Fibroblast of lung (primary cell): ENCODE results near the gene GCK. TPM values are rescaled to one million over a fixed set of nuclear protein-coding genes. Genes with fewer than 3 reads are reported as not detected.

ENCODE experiments used
- DNase-seq, 2 donors: peaks; one replicate each; pipeline versions ENCODE4 v3.0.0 to v3.0.0-alpha.2; 2010; ENCODE audit warnings: low read depth in 2 of 2
- H2AFZ ChIP-seq: 2 replicates; pipeline ENCODE4 v1.5.1; 2012; ENCODE audit warnings: low read length, control low read depth, inconsistent platforms
- H3K27ac ChIP-seq: 2 replicates; pipeline ENCODE4 v1.5.1; 2011; ENCODE audit warnings: low read length, control low read depth; ENCODE audit not compliant: insufficient read depth
- H3K27me3 ChIP-seq: 2 replicates; pipeline ENCODE4 v1.5.1; 2011; ENCODE audit warnings: mild to moderate bottlenecking, low read length; ENCODE audit not compliant: control insufficient read depth, insufficient read depth
- H3K36me3 ChIP-seq: 2 replicates; pipeline ENCODE4 v1.5.1; 2011; ENCODE audit warnings: low read length; ENCODE audit not compliant: control insufficient read depth, insufficient read depth
- H3K4me1 ChIP-seq: 2 replicates; pipeline ENCODE4 v1.5.1; 2011; ENCODE audit warnings: low read length; ENCODE audit not compliant: control insufficient read depth, insufficient read depth; ENCODE audit errors: extremely low read depth
- H3K4me2 ChIP-seq: 2 replicates; pipeline ENCODE4 v1.5.1; 2011; ENCODE audit warnings: low read length, control low read depth; ENCODE audit not compliant: insufficient read depth; ENCODE audit errors: extremely low read depth
- H3K4me3 ChIP-seq, 4 experiments: fragments of 200-600 bp in 1 of 4; sonication (generic) in 1 of 4; replicated peaks in 1 of 4; 2 replicates each; pipeline ENCODE4 v1.5.1; 2011 to 2016; ENCODE audit warnings: low read length in 4 of 4, low read depth in 3 of 4, mild to moderate bottlenecking in 3 of 4, control low read depth in 2 of 4, inconsistent platforms in 1 of 4, mixed read lengths in 1 of 4; ENCODE audit not compliant: insufficient read depth in 1 of 4; ENCODE audit errors: control extremely low read depth in 1 of 4
- H3K79me2 ChIP-seq: 2 replicates; pipeline ENCODE4 v1.5.1; 2012; ENCODE audit warnings: mild to moderate bottlenecking, low read length, inconsistent platforms; ENCODE audit not compliant: control insufficient read depth, insufficient read depth
- H3K9ac ChIP-seq: 2 replicates; pipeline ENCODE4 v1.5.1; 2011; ENCODE audit warnings: mild to moderate bottlenecking, low read length, control low read depth; ENCODE audit not compliant: insufficient read depth
- H3K9me3 ChIP-seq: 2 replicates; pipeline ENCODE4 v1.5.1; 2012; ENCODE audit warnings: low read depth, low read length; ENCODE audit not compliant: control insufficient read depth, insufficient read depth
- H4K20me1 ChIP-seq: 2 replicates; pipeline ENCODE4 v1.5.1; 2011; ENCODE audit warnings: low read length; ENCODE audit not compliant: control insufficient read depth, insufficient read depth; ENCODE audit errors: extremely low read depth
- EZH2 ChIP-seq: IDR thresholded peaks from 2 replicates; pipeline ENCODE4 v1.5.1; 2012; ENCODE audit warnings: low read length, control low read depth, mild to moderate bottlenecking; ENCODE audit errors: missing control alignments
- polyA plus RNA-seq, 2 donors: library from polyadenylated mRNA; depleted of rRNA in 1 of 2; stranded (reverse) in 1 of 2; unstranded in 1 of 2; fragments of >200 nt; gene quantifications; 2 replicates each; pipeline ENCODE4 v1.2.1, GENCODE V29; 2011 to 2012; ENCODE audit warnings: missing spikeins in 1 of 2
- total RNA-seq: library from RNA; depleted of rRNA; stranded (reverse); fragments of >200 nt; gene quantifications from 2 replicates; pipeline ENCODE4 v1.2.1, GENCODE V29; 2014
- TF ChIP-seq, protein P1 (sequence below), 2 donors: IDR thresholded peaks in 1 of 2; conservative IDR thresholded peaks in 1 of 2; 1 replicate in 1 of 2; 2 replicates in 1 of 2; pipeline ENCODE4 v1.5.1; 2011 to 2012; ENCODE audit warnings: low read length in 2 of 2, control low read depth in 1 of 2, inconsistent platforms in 1 of 2, low read depth in 1 of 2, mild to moderate bottlenecking in 1 of 2

GCK gene
- total and polyA plus RNA-seq, 2 donors (not counting 1 experiment from before 2014, with no cell fraction given) = 0.14 to 1.7 TPM

DNA sequence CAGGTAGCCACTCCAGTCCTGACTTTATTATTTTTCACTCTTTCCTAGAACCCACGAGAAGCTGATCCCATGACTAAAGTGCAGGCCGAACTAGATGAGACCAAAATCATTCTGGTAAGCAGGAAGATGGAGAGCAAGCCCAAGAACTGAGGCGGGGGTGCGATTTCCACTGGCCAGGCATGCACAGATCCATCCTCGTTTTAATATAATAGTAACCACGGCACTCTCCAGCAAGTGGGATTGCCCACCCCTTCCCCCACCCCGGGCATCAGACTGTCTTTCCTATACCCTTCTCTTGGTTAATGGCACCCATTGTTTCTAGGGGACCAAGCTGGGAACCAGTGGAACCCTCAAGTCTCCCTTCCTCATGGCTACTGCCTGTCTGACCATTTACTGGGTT, 18.8 kb upstream of the GCK start:
- Histone ChIP-seq H3K9me3 (no peaks in the 10 kb centered on the region), H4K20me1 (no peaks in the 10 kb centered on the region), H3K4me3 (no peak overlapping the region), H2AFZ (no peak overlapping the region), H3K27me3 (no peaks in the 10 kb centered on the region), H3K9ac (no peak overlapping the region), H3K27ac (no peak overlapping the region), H3K36me3 (peaks cover 36% of the 10 kb centered on the region), H3K4me1 (no peaks in the 10 kb centered on the region), H3K4me2 (no peak overlapping the region), H3K79me2 (peaks cover 21% of the 10 kb centered on the region)
- DNase-seq = no peak
- TF ChIP-seq, protein P1, sequence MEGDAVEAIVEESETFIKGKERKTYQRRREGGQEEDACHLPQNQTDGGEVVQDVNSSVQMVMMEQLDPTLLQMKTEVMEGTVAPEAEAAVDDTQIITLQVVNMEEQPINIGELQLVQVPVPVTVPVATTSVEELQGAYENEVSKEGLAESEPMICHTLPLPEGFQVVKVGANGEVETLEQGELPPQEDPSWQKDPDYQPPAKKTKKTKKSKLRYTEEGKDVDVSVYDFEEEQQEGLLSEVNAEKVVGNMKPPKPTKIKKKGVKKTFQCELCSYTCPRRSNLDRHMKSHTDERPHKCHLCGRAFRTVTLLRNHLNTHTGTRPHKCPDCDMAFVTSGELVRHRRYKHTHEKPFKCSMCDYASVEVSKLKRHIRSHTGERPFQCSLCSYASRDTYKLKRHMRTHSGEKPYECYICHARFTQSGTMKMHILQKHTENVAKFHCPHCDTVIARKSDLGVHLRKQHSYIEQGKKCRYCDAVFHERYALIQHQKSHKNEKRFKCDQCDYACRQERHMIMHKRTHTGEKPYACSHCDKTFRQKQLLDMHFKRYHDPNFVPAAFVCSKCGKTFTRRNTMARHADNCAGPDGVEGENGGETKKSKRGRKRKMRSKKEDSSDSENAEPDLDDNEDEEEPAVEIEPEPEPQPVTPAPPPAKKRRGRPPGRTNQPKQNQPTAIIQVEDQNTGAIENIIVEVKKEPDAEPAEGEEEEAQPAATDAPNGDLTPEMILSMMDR (conservative IDR thresholded peaks at IDR 0.05 in 1 of 2, IDR thresholded peaks at IDR 0.05 in 1 of 2; ENCODE audit: low read depth in 1 of 2, low read length in 2 of 2) = no peak
- TF ChIP-seq EZH2 = no peak

DNA sequence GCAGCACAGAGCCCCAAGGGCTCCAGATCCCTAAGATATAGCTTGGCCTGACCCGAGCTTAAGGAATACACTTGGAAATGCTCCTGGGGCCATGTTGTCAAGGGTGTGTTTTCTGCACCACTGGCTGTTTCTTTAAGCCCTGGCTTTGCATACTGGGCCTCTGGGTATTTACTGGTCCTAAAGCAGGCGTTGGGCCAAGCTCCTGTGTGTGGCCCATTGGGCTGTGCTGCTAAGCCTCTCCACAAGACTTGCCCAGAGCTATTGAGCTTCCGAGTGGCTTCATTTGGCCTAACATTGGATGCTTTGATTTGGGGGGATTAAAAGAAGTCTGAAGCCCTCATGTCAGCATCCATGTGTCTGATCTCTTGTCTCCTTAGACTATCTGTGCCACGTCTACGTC, 16.8 kb upstream of the GCK start:
- Histone ChIP-seq H3K4me2 (no peak overlapping the region), H3K36me3 (peaks cover 29% of the 10 kb centered on the region), H3K27me3 (no peaks in the 10 kb centered on the region), H3K79me2 (peaks cover 39% of the 10 kb centered on the region), H3K27ac (no peak overlapping the region), H3K4me3 (no peak overlapping the region), H3K9ac (no peak overlapping the region), H2AFZ (no peak overlapping the region), H4K20me1 (no peaks in the 10 kb centered on the region), H3K9me3 (no peaks in the 10 kb centered on the region), H3K4me1 (no peaks in the 10 kb centered on the region)
- no peak for TF ChIP-seq EZH2
- TF ChIP-seq, protein P1 (conservative IDR thresholded peaks at IDR 0.05 in 1 of 2, IDR thresholded peaks at IDR 0.05 in 1 of 2; ENCODE audit: low read depth in 1 of 2, low read length in 2 of 2) = no peak
- no peak for DNase-seq

DNA sequence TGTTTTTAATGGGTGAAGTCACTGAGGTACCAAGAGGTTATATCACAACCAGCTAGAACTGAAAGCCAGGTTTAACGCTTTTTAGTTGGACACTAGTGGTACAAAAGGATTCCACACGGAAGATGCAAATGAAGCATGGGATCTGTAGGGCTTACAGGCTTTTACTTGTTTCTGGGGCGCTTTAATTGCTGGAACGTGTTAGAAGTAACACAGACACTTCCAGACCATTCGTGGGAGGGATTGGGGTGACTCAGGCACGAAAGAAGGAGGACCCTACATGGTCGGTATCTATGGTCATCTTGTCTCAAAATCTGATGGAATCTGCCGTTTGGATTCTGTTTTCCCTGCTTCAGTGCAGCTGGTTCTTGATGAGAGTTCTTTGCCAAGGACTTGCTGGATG, 12.6 kb upstream of the GCK start:
- peak overlapping the region; percentile 73 to 82 (median 78) for H3K4me3 ChIP-seq
- no peaks in the 10 kb centered on the region for H4K20me1 ChIP-seq
- H3K36me3 ChIP-seq = peaks cover 11% of the 10 kb centered on the region
- DNase-seq = peak in 1 of 2 donors; percentile 47
- H3K79me2 ChIP-seq = peaks cover 41% of the 10 kb centered on the region
- H2AFZ ChIP-seq = no peak overlapping the region
- no peak for TF ChIP-seq EZH2
- TF ChIP-seq, protein P1 (conservative IDR thresholded peaks at IDR 0.05 in 1 of 2, IDR thresholded peaks at IDR 0.05 in 1 of 2; ENCODE audit: low read depth in 1 of 2, low read length in 2 of 2) = no peak
- H3K27me3 ChIP-seq = no peaks in the 10 kb centered on the region
- H3K9me3 ChIP-seq = no peaks in the 10 kb centered on the region
- H3K4me2 ChIP-seq = peak overlapping the region; percentile 95
- H3K4me1 ChIP-seq = no peaks in the 10 kb centered on the region
- peak overlapping the region; percentile 73 for H3K27ac ChIP-seq
- H3K9ac ChIP-seq = no peak overlapping the region
